ENCODE measurements around the gene LRRC73.
"Not testable (repeated sequence)": the region's sequence is repeated elsewhere in the genome, so short reads cannot be mapped to it uniquely, and the experiment has no call there.

The LRRC73 gene

GRCh38 chr6:43491750-43492661 lies 18.1 kb downstream of the LRRC73 start:
- peak; percentile 86 for DNase-seq (ENCODE audit: low read depth)

GRCh38 chr6:43490523-43490939 lies 19.6 kb downstream of the LRRC73 start:
- DNase-seq (ENCODE audit: low read depth): no peak

- DNase-seq (ENCODE audit: low read depth): no peak
Observed at GRCh38 chr6:43489277-43490072, 20.7 kb downstream of the LRRC73 start.

- peak; percentile 59 for DNase-seq (ENCODE audit: low read depth)
Observed at GRCh38 chr6:43488667-43489276, 21.4 kb downstream of the LRRC73 start.

- no peak for DNase-seq (ENCODE audit: low read depth)
Observed at GRCh38 chr6:43481591-43482236, 28.4 kb downstream of the LRRC73 start.

- no peak for DNase-seq (ENCODE audit: low read depth)
Observed at GRCh38 chr6:43481075-43481474, 29.1 kb downstream of the LRRC73 start.

GRCh38 chr6:43478008-43478372 lies 32.2 kb downstream of the LRRC73 start:
- no peak for DNase-seq (ENCODE audit: low read depth)

- peak; percentile 83 for DNase-seq (ENCODE audit: low read depth)
Observed at GRCh38 chr6:43477235-43478007, 32.7 kb downstream of the LRRC73 start, which contains the start of gene TJAP1. Gene TJAP1, plus strand, starts transcription at chr6:43477570. Its CDS starts 21,432 bp downstream, at chr6:43499002.

GRCh38 chr6:43476746-43477145 lies 33.4 kb downstream of the LRRC73 start:
- no peak for DNase-seq (ENCODE audit: low read depth)

- no peak for DNase-seq (ENCODE audit: low read depth)
Observed at GRCh38 chr6:43475516-43475915, 34.6 kb downstream of the LRRC73 start.

GRCh38 chr6:43472515-43472914 lies 37.6 kb downstream of the LRRC73 start:
- DNase-seq (ENCODE audit: low read depth): no peak

GRCh38 chr6:43471399-43471798 lies 38.7 kb downstream of the LRRC73 start:
- no peak for DNase-seq (ENCODE audit: low read depth)

GRCh38 chr6:43469947-43470346 lies 40.2 kb downstream of the LRRC73 start:
- DNase-seq (ENCODE audit: low read depth): no peak

- DNase-seq (ENCODE audit: low read depth): no peak
Observed at GRCh38 chr6:43468748-43469681, 41.1 kb downstream of the LRRC73 start.

GRCh38 chr6:43468240-43468639 lies 41.9 kb downstream of the LRRC73 start:
- DNase-seq (ENCODE audit: low read depth): no peak

GRCh38 chr6:43467752-43468151 lies 42.4 kb downstream of the LRRC73 start:
- no peak for DNase-seq (ENCODE audit: low read depth)

- not testable (repeated sequence) for DNase-seq (ENCODE audit: low read depth)
Observed at GRCh38 chr6:43467265-43467664, 42.9 kb downstream of the LRRC73 start.

- DNase-seq (ENCODE audit: low read depth): no peak
Observed at GRCh38 chr6:43465948-43466347, 44.2 kb downstream of the LRRC73 start.

GRCh38 chr6:43464337-43464736 lies 45.8 kb downstream of the LRRC73 start:
- DNase-seq (ENCODE audit: low read depth): no peak

- no peak for DNase-seq (ENCODE audit: low read depth)
Observed at GRCh38 chr6:43461936-43462335, 48.2 kb downstream of the LRRC73 start.

Measured in EH (cell line).